ENCODE data around the gene CD80. TPM values are rescaled to one million over a fixed set of nuclear protein-coding genes. Genes with fewer than 3 reads are reported as not detected.

The CD80 gene
- total RNA-seq, 1 donor from 2014 or later, result not detected

Other genes starting within 250 kb of the CD80 start
- gene TMEM39A, start 96.0 kb downstream of the CD80 start, total RNA-seq, result 17.0 TPM
- 5.1 TPM for gene POGLUT1, start 90.7 kb downstream of the CD80 start, total RNA-seq
- 340 TPM for gene TIMMDC1, start 61.1 kb downstream of the CD80 start, total RNA-seq
- 10.1 TPM for gene ADPRH, start 19.9 kb upstream of the CD80 start, total RNA-seq
- gene PLA1A, start 38.3 kb upstream of the CD80 start, total RNA-seq, result 2.0 TPM
- gene POPDC2, start 101.0 kb upstream of the CD80 start, total RNA-seq, result 605 TPM
- gene COX17, start 117.8 kb upstream of the CD80 start, total RNA-seq, result 167 TPM
- 0.70 TPM for gene CFAP91, start 143.4 kb upstream of the CD80 start, total RNA-seq
- gene NR1I2, start 222.5 kb upstream of the CD80 start, total RNA-seq, result not detected

Data from Right ventricle myocardium inferior (tissue), 1 donor.